ENCODE results near the gene MFNG.

Gene MFNG

DNA sequence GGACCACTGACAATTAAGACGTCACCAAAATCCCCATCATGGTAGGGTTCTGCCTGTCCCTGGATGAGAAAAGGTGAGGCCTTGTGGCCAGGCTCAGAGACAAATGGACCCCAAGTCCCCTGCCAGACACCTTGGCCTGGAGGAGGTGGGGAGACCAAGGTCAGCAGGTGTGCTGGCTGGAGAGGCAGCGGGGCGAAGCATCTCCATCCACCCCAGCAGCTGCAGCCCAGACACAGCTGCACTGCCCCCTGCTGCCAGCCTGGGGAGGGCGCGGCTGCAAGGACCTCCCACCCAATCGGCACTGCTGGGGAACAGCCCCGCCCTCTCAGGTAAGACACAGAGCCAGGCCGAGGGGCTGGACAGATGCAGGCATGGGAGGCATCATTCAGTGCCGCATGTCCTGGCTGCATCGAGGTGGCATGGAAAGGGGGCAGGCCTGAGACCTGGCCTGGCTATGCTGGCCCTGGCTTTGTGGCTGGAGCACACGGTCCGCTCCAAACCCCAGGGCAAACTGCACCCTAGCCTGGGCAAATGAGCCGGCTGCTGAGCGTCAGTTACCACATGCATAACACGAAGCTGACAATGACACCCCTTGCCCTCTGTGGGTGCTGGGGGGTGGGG is 12.2 kb upstream of the MFNG start:
- TF ChIP-seq, protein P1, sequence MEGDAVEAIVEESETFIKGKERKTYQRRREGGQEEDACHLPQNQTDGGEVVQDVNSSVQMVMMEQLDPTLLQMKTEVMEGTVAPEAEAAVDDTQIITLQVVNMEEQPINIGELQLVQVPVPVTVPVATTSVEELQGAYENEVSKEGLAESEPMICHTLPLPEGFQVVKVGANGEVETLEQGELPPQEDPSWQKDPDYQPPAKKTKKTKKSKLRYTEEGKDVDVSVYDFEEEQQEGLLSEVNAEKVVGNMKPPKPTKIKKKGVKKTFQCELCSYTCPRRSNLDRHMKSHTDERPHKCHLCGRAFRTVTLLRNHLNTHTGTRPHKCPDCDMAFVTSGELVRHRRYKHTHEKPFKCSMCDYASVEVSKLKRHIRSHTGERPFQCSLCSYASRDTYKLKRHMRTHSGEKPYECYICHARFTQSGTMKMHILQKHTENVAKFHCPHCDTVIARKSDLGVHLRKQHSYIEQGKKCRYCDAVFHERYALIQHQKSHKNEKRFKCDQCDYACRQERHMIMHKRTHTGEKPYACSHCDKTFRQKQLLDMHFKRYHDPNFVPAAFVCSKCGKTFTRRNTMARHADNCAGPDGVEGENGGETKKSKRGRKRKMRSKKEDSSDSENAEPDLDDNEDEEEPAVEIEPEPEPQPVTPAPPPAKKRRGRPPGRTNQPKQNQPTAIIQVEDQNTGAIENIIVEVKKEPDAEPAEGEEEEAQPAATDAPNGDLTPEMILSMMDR (IDR thresholded peaks at IDR 0.05; ENCODE audit: insufficient read depth, low read length): peak; percentile 61
- TF ChIP-seq, protein P2, sequence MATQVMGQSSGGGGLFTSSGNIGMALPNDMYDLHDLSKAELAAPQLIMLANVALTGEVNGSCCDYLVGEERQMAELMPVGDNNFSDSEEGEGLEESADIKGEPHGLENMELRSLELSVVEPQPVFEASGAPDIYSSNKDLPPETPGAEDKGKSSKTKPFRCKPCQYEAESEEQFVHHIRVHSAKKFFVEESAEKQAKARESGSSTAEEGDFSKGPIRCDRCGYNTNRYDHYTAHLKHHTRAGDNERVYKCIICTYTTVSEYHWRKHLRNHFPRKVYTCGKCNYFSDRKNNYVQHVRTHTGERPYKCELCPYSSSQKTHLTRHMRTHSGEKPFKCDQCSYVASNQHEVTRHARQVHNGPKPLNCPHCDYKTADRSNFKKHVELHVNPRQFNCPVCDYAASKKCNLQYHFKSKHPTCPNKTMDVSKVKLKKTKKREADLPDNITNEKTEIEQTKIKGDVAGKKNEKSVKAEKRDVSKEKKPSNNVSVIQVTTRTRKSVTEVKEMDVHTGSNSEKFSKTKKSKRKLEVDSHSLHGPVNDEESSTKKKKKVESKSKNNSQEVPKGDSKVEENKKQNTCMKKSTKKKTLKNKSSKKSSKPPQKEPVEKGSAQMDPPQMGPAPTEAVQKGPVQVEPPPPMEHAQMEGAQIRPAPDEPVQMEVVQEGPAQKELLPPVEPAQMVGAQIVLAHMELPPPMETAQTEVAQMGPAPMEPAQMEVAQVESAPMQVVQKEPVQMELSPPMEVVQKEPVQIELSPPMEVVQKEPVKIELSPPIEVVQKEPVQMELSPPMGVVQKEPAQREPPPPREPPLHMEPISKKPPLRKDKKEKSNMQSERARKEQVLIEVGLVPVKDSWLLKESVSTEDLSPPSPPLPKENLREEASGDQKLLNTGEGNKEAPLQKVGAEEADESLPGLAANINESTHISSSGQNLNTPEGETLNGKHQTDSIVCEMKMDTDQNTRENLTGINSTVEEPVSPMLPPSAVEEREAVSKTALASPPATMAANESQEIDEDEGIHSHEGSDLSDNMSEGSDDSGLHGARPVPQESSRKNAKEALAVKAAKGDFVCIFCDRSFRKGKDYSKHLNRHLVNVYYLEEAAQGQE (IDR thresholded peaks at IDR 0.05; ENCODE audit: insufficient replicate concordance, low read depth): no peak
- DNase-seq (ENCODE audit: low read depth in 1 of 2, low spot score in 1 of 2): peak in 1 of 2 experiments; percentile 59
- H3K27ac ChIP-seq (replicated peaks): no peak overlapping the region
- H3K27me3 ChIP-seq (ENCODE audit: insufficient read depth, poor library complexity, severe bottlenecking): peaks cover 14% of the 10 kb centered on the region
- H3K4me3 ChIP-seq (replicated peaks; ENCODE audit: insufficient read depth, low read length): no peak overlapping the region

DNA sequence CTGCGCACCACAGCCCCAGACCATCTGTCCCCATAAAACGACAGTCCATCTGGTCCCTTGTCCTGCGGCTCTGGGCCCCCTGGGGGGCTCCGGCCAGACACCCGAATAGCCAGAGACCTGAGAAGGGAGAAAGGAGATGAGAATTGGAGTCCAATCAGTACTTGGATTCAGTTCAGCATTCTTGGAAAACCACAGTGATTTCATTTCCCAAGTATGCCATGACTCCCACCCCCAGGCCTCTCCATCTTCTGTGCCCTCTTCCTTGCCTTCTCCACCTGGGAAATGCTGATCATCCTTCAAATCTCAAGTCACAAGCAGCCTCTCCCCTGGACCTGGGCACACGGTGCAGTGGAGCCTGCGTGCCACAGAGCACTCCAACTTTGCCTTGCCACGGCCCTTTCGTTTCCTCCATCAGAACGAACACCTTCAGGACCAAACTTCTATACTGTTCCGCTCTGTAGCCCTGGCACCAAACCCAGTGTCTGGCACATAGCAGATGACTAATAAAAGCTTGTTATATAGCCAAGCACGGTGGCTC is 10.9 kb upstream of the MFNG start:
- no peak for DNase-seq (ENCODE audit: low read depth in 1 of 2, low spot score in 1 of 2)
- Histone ChIP-seq H3K27me3 (ENCODE audit: insufficient read depth, poor library complexity, severe bottlenecking) (peaks cover 14% of the 10 kb centered on the region), H3K4me3 (replicated peaks; ENCODE audit: insufficient read depth, low read length) (no peak overlapping the region), H3K27ac (replicated peaks) (no peak overlapping the region)
- TF ChIP-seq SPI1 (IDR thresholded peaks at IDR 0.05; ENCODE audit: borderline replicate concordance, low read depth) (no peak), GABPA (IDR thresholded peaks at IDR 0.05; ENCODE audit: low read depth) (no peak), POLR2AphosphoS5 (IDR thresholded peaks at IDR 0.05; ENCODE audit: low read depth) (no peak)
- TF ChIP-seq, protein P2 (IDR thresholded peaks at IDR 0.05; ENCODE audit: insufficient replicate concordance, low read depth): no peak
- TF ChIP-seq, protein P1 (IDR thresholded peaks at IDR 0.05; ENCODE audit: insufficient read depth, low read length): no peak

DNA sequence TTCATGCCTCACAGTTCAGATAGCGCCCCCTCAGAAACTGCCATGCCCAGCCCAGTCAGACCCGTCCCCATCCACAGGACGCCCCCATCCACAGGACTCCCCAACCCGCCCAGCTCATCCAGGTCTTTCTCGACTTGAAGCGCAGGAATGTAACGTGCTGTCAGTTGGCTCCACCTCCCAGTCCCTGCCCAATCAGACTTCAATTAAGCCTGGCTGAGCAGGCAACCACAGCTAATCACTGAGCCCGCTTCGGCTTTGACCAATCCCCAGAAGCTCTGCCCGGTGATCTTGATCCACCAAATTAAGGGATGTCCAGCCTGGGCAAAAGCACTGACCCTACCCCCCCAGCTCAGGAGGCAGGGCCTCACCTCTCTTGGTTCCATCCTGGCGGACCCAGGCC is 10.5 kb upstream of the MFNG start:
- no peak overlapping the region for H3K27ac ChIP-seq (replicated peaks)
- H3K27me3 ChIP-seq (ENCODE audit: insufficient read depth, poor library complexity, severe bottlenecking): peaks cover 14% of the 10 kb centered on the region
- TF ChIP-seq SPI1 (IDR thresholded peaks at IDR 0.05; ENCODE audit: borderline replicate concordance, low read depth) (no peak), GABPA (IDR thresholded peaks at IDR 0.05; ENCODE audit: low read depth) (no peak), POLR2AphosphoS5 (IDR thresholded peaks at IDR 0.05; ENCODE audit: low read depth) (no peak)
- TF ChIP-seq, protein P1 (IDR thresholded peaks at IDR 0.05; ENCODE audit: insufficient read depth, low read length): no peak
- TF ChIP-seq, protein P2 (IDR thresholded peaks at IDR 0.05; ENCODE audit: insufficient replicate concordance, low read depth): no peak
- DNase-seq (ENCODE audit: low read depth in 1 of 2, low spot score in 1 of 2): no peak
- no peak overlapping the region for H3K4me3 ChIP-seq (replicated peaks; ENCODE audit: insufficient read depth, low read length)

All from HL-60 (cell line).